ENCODE data around the gene C2orf49. TPM values are rescaled to one million over a fixed set of nuclear protein-coding genes. Genes with fewer than 3 reads are reported as not detected.

Gene C2orf49
- total and polyA plus RNA-seq, 9 of the 15 experiments (the other 6 are each of a cell fraction or from before 2014, with no cell fraction given), result 17.9 to 38.2 (median 25.6) TPM

GRCh38 chr2:105398336-105399206 is 61.2 kb downstream of the C2orf49 start, which contains the start of gene FHL2 (continued):
- TF ChIP-seq, protein P1, sequence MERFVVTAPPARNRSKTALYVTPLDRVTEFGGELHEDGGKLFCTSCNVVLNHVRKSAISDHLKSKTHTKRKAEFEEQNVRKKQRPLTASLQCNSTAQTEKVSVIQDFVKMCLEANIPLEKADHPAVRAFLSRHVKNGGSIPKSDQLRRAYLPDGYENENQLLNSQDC (CRISPR knock-in tag; IDR thresholded peaks at IDR 0.05), result no peak
- TF ChIP-seq TARDBP (IDR thresholded peaks at IDR 0.05) (0 out of 2 replicates have a peak, but pooled peaks have one; percentile 24), ILF3 (IDR thresholded peaks at IDR 0.05; ENCODE audit: borderline replicate concordance) (no peak), BDP1 (IDR thresholded peaks at IDR 0.05; ENCODE audit: insufficient read depth, insufficient read length) (no peak), ZNF133 (CRISPR knock-in tag; IDR thresholded peaks at IDR 0.05) (no peak), HNRNPUL1 (IDR thresholded peaks at IDR 0.05; ENCODE audit: low read length) (no peak), BRD9 (IDR thresholded peaks at IDR 0.05; ENCODE audit: low read depth, partially characterized antibody) (no peak), CBX5 (IDR thresholded peaks at IDR 0.05; ENCODE audit: borderline replicate concordance, low read depth) (no peak), CHD7 (IDR thresholded peaks at IDR 0.05; ENCODE audit: low read depth, low read length) (no peak), ELF1 (tag; IDR thresholded peaks at IDR 0.05) (no peak), CTBP1 (IDR thresholded peaks at IDR 0.05; ENCODE audit: borderline replicate concordance) (peak; percentile 69), SREBF1 (IDR thresholded peaks at IDR 0.05; ENCODE audit: borderline replicate concordance, low read depth, low read length) (no peak), SP2 (IDR thresholded peaks at IDR 0.05; ENCODE audit: extremely low read depth, low read depth, low read length, poor library complexity, severe bottlenecking) (no peak)
- TF ChIP-seq, protein P2, sequence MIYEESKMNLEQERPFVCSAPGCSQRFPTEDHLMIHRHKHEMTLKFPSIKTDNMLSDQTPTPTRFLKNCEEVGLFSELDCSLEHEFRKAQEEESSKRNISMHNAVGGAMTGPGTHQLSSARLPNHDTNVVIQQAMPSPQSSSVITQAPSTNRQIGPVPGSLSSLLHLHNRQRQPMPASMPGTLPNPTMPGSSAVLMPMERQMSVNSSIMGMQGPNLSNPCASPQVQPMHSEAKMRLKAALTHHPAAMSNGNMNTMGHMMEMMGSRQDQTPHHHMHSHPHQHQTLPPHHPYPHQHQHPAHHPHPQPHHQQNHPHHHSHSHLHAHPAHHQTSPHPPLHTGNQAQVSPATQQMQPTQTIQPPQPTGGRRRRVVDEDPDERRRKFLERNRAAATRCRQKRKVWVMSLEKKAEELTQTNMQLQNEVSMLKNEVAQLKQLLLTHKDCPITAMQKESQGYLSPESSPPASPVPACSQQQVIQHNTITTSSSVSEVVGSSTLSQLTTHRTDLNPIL (CRISPR knock-in tag; IDR thresholded peaks at IDR 0.05), result no peak

All from K562 (cell line).